ENCODE measurements around the gene CTBP2. TPM values are rescaled to one million over a fixed set of nuclear protein-coding genes. Genes with fewer than 3 reads are reported as not detected.

CTBP2 gene
- total RNA-seq, 1 experiment from 2014 or later = 212 TPM

DNA sequence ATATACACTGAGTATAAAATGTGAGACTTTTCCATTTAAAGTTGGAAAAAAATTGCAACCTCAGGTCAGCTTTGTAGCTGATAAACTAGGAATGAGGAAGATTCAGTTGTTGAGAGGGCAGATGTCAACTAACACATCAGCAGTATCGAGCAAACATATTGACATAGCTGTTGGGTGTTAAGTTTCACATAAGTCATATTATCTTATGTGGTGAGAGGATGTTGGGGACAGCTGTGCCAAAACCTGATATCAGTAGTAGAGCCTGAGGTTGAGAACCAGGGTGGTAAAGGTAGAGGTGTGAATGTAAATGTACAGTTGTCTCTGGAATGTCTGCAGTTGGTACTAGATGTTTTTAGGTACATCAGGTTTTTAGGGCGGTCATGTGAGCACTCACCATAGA, 213.4 kb downstream of the CTBP2 start:
- no CpG with 5 or more reads among the region's 2 CpGs for WGBS (ENCODE audit: extremely low coverage, insufficient read length, low lambda C conversion rate)
- Histone ChIP-seq H3K27me3 (ENCODE audit: insufficient read depth, low read length) (no peaks in the 10 kb centered on the region), H4K20me1 (ENCODE audit: control insufficient read depth, insufficient read depth, insufficient read length) (no peaks in the 10 kb centered on the region), H3T11ph (ENCODE audit: low read length) (no peak overlapping the region), H2AFZ (ENCODE audit: low read length) (no peak overlapping the region), H4K8ac (replicated peaks; ENCODE audit: insufficient read length, low read depth, low read length) (no peak overlapping the region), H3K27ac (ENCODE audit: insufficient read length, low read depth, low read length) (no peak overlapping the region), H2BK15ac (ENCODE audit: low read depth, low read length) (no peak overlapping the region), H3K9ac (ENCODE audit: extremely low read depth, insufficient read length, low read length) (no peak overlapping the region), H3K14ac (ENCODE audit: insufficient read depth, low read length) (no peak overlapping the region), H4K5ac (ENCODE audit: insufficient read length, low read depth, low read length) (no peak overlapping the region), H3K56ac (ENCODE audit: insufficient read length, low read depth, low read length) (no peak overlapping the region), H2BK120ac (ENCODE audit: low read depth, low read length, poor library complexity, severe bottlenecking) (no peak overlapping the region), H4K91ac (ENCODE audit: insufficient read length, low read depth, low read length) (no peak overlapping the region), H2BK5ac (ENCODE audit: insufficient read length, low read length) (no peak overlapping the region), H3K4ac (ENCODE audit: low read depth, low read length) (no peak overlapping the region), H3K23me2 (ENCODE audit: insufficient read length, low read depth, low read length, poor library complexity, severe bottlenecking) (no peaks in the 10 kb centered on the region), H2BK20ac (ENCODE audit: low read depth, low read length, poor library complexity, severe bottlenecking) (no peak overlapping the region), H3K4me2 (ENCODE audit: insufficient read depth, insufficient read length, low read length) (no peak overlapping the region), H3K9me3 (ENCODE audit: control insufficient read depth, low read depth, low read length) (no peaks in the 10 kb centered on the region), H3K79me1 (ENCODE audit: insufficient read depth, low read depth, low read length, poor library complexity, severe bottlenecking) (peaks cover 10% of the 10 kb centered on the region), H2BK12ac (ENCODE audit: insufficient read length, low read depth, low read length) (no peak overlapping the region), H3K23ac (ENCODE audit: insufficient read length, low read depth, low read length) (no peak overlapping the region), H3K79me2 (ENCODE audit: insufficient read depth, low read length) (peaks cover 29% of the 10 kb centered on the region), H2AK5ac (ENCODE audit: insufficient read length, low read length) (no peak overlapping the region), H3K4me1 (ENCODE audit: insufficient read depth, low read length) (peaks cover 11% of the 10 kb centered on the region; the same call in 1 of the 2 replicates), H3K18ac (ENCODE audit: insufficient read length, low read depth, low read length) (no peak overlapping the region)
- Mint-ChIP-seq H3K4me3 (no peak overlapping the region), H3K27ac (no peak overlapping the region), H3K9me3 (no peaks in the 10 kb centered on the region), H3K4me1 (peaks cover 33 to 35% of the 10 kb centered on the region in 2 experiments), H3K27me3 (ENCODE audit: low read depth) (no peaks in the 10 kb centered on the region), H3K36me3 (ENCODE audit: insufficient read depth in 1 of 3, low read depth in 3 of 3) (peaks cover 4 to 9% (median 8%) of the 10 kb centered on the region in 3 experiments; a peak in 5 of 7 replicates)
- TF ChIP-seq, protein P1, sequence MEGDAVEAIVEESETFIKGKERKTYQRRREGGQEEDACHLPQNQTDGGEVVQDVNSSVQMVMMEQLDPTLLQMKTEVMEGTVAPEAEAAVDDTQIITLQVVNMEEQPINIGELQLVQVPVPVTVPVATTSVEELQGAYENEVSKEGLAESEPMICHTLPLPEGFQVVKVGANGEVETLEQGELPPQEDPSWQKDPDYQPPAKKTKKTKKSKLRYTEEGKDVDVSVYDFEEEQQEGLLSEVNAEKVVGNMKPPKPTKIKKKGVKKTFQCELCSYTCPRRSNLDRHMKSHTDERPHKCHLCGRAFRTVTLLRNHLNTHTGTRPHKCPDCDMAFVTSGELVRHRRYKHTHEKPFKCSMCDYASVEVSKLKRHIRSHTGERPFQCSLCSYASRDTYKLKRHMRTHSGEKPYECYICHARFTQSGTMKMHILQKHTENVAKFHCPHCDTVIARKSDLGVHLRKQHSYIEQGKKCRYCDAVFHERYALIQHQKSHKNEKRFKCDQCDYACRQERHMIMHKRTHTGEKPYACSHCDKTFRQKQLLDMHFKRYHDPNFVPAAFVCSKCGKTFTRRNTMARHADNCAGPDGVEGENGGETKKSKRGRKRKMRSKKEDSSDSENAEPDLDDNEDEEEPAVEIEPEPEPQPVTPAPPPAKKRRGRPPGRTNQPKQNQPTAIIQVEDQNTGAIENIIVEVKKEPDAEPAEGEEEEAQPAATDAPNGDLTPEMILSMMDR (conservative IDR thresholded peaks at IDR 0.05) = no peak
- no peak for DNase-seq
